Thyroid gland (tissue), 4 donors: ENCODE results near the gene ABCC11.

Experiments
- CTCF ChIP-seq, 6 experiments: fragments of 200-600 bp in 3 of 6; fragments of 450-650 bp in 3 of 6; sonication (generic) in 3 of 6; IDR thresholded peaks; one replicate each; pipeline ENCODE4 v1.5.1; 2016 to 2019; ENCODE audit warnings: antibody characterized with exemption in 6 of 6, mild to moderate bottlenecking in 2 of 6, inconsistent platforms in 1 of 6, moderate library complexity in 1 of 6
- POLR2A ChIP-seq, 2 donors: fragments of 450-650 bp; IDR thresholded peaks; one replicate each; pipeline ENCODE4 v1.6.1; 2017; ENCODE audit warnings: antibody characterized with exemption in 2 of 2, mild to moderate bottlenecking in 2 of 2, moderate library complexity in 1 of 2

GRCh38 chr16:48165961-48166578, 81.3 kb downstream of the ABCC11 start:
- no peak for TF ChIP-seq CTCF (IDR thresholded peaks at IDR 0.05)
- TF ChIP-seq POLR2A (IDR thresholded peaks at IDR 0.05): no peak
